HG03354 (cell line): ENCODE data around the gene DNAH10.

Experiments used
- ATAC-seq: cut with Tn5 transposase; IDR thresholded peaks from one replicate; pipeline ENCODE4 v1.9.1; 2021; ENCODE audit warnings: mild to moderate bottlenecking; ENCODE audit not compliant: unreplicated experiment, poor library complexity, severe bottlenecking

The DNAH10 gene

GRCh38 chr12:123741937-123742572, 20.0 kb upstream of the DNAH10 start:
- ATAC-seq, result no peak

- ATAC-seq, result no peak
These were observed 19.1 kb upstream of the DNAH10 start for GRCh38 chr12:123743002-123743401.

DNA sequence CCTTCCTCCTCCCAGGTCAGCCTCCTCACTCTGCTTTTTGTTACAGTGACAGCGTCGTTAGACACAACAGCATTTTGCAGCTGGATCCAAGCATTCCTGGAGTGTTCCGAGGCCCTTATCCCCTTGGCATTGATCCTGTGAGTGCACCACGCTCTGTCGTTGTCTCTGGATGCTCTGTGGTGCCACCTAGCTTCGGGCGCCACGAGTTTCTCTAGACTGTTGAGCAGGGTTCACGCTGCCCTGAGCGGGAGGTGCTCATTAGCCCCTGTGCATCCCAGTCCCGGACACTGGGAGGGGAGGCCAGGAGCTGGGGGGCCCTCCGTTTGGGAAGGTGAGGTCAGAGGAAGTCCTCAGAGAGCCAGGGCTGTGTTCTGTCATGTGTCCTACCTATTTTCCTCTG, 17.3 kb upstream of the DNAH10 start:
- ATAC-seq, result no peak

- no peak for ATAC-seq
These were observed 14.8 kb upstream of the DNAH10 start for GRCh38 chr12:123747309-123747708.

GRCh38 chr12:123748161-123748560, 13.9 kb upstream of the DNAH10 start:
- no peak for ATAC-seq

DNA sequence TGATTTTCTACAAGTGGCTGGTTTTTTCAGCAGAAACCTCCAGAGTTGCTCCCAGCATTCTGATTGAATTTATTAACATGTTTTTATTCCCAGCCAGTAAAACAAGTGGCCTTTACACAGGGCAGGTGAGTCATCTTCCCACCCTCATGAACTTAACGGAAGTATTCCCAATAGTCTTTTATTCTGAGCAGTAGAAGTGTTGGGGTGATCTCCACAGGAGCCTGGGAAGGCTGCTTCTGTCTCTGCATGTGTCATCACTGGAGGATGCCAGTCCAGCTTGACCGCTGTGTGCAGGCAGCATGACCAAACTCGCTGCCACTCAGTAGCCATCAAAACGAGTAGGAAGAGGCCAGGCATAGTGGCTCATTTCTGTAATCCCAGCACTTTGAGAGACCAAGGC, 13.4 kb upstream of the DNAH10 start:
- no peak for ATAC-seq

- ATAC-seq, result no peak
These were observed 12.7 kb upstream of the DNAH10 start for GRCh38 chr12:123749355-123749754.

- ATAC-seq, result no peak
These were observed 11.9 kb upstream of the DNAH10 start for GRCh38 chr12:123750159-123750656.

DNA sequence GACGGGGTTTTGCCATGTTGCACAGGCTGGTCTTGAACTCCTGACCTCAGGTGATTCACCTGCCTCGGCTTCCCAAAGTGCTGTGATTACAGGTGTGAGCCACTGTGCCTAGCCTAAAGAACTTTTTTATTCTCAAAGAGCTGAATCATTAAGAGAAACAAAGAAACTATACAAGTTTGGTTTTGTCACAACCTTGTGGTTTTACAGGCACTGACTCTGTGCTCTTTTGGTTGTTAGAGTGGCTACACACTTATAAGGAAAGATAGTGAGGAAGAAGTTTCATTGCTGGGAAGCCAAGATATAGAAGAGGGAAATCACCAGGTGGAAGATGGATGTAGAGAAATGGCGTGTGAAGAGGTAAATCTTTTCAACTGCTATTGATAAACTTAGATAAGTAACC, 10.1 kb upstream of the DNAH10 start:
- ATAC-seq, result no peak

GRCh38 chr12:123754041-123754772, 7.9 kb upstream of the DNAH10 start:
- no peak for ATAC-seq

DNA sequence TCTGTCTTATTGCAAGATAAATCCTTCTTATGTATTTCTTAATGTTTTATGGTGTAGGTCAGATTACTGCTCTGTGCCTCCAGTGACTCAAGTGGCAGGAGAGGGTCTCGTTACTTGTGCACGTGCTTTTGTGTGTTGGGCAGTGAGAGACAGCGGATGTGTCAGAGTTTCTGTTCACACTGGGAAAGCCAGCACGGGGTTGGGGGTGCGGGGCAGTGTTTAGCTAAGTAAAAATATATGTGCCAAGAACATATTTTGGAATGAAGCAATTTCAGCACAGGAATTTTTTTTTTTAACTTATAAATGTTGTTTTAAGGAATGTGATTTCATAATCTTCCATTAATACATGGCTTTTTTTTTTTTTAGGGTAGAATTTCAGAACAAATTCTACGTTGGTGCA, 4.5 kb upstream of the DNAH10 start:
- ATAC-seq, result no peak

DNA sequence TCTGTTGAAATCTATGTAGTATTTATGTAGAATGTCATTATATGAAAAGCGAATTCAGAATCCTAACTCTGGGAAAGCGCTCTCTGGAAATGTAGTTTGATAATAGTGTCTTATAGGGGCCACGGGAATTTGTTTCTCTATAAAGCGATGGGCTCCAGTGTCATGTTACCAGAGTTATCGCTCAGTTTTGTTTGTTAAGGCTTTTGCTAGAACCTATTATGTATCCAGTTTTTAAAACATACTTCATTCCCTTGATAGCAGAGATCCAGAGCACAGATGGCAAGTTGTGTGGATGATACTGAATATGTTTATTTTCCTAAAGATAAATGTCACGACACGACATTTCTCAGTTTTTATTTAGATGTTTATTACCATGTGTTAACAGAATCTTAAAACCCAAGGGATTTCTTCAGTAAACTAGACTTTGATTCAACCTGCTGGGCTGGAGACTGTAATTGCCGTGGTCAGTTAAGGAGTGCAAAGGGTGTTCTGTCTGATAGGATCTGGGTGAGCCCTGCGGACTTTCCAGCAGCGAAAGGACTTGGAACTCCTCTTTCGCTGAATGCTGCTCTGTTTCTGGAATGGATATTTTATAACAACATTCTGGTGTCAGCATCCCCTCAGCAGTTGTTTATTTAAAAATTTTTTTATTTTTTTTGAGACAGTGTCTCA, 1.7 kb upstream of the DNAH10 start:
- ATAC-seq, result no peak

DNA sequence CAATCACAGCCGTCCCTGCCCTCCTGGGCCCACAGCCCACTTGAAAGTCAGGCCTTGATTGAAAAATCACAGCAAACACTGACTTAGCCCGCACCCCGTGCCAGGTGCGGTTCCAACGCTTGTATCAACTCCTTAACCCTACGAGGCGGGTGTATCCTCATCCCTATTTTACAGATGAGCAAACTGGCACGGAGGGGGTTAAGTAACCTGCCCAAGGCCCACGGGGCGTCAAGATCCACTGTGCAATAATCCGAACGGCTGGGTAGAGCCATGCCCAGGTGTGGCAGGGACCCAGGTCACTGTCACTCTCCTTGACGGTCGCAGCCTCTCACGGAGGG, 583 bp downstream of the DNAH10 start:
- no peak for ATAC-seq

- no peak for ATAC-seq
These were observed 992 bp downstream of the DNAH10 start for GRCh38 chr12:123763093-123763492.

GRCh38 chr12:123764109-123764508, 2.0 kb downstream of the DNAH10 start:
- no peak for ATAC-seq

GRCh38 chr12:123765504-123766035, 3.5 kb downstream of the DNAH10 start:
- no peak for ATAC-seq

DNA sequence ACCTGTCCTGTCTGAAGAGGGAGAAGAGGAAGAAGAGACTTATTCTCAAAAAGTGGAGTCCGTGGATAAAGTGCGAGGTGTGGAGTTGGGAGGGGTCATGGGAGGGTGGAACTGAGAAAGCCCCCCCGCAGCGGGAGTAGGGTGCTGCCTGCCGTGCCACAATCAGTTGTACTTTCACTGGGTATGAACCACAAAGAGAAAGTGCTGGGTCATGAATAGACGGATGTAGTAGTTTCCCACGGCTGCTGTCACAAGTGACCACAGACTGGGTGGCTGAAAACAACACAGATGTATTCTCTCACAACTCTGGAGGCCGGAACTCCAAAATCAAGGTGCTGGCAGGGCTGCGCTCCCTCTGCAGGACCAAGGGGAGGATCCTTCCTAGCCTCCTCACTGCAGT, 5.5 kb downstream of the DNAH10 start:
- peak; percentile 92 for ATAC-seq

- ATAC-seq, result no peak
These were observed 9.2 kb downstream of the DNAH10 start for GRCh38 chr12:123771261-123771660.

- no peak for ATAC-seq
These were observed 10.0 kb downstream of the DNAH10 start for GRCh38 chr12:123772074-123772473.

- no peak for ATAC-seq
These were observed 11.3 kb downstream of the DNAH10 start for GRCh38 chr12:123773375-123773774.

GRCh38 chr12:123779551-123779950, 17.4 kb downstream of the DNAH10 start:
- no peak for ATAC-seq
